ENCODE measurements around the gene SPRR3.
"Not testable (repeated sequence)": the region's sequence is repeated elsewhere in the genome, so short reads cannot be mapped to it uniquely, and the experiment has no call there.

Gene SPRR3

DNA sequence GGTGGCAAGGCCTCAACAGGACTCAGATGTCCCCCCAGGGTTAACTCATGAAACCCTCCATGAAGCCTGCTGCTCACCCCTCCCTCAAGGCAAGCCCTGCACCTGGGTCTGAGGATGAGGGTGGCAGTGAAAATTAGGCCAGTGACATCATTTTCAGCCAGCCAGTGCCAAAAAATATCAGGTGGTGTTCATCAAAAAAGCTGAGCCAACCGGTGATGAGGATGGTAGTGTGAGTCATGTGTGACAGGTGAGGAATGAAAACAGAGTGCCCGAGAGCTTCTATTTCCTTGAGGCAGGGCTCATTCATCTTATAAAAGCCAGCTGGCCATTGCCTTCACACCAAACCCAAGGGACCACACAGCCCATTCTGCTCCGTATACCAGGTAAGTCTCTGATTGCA is 17.8 kb upstream of the SPRR3 start, which contains the start of gene SPRR1A:
Gene SPRR1A (plus strand): TSS at position 339 of the 400 bp plus-strand sequence. CDS start 1,150 bp downstream, outside the sequence.
- DNase-seq (ENCODE audit: low spot score) = no peak

GRCh38 chr1:152986578-152986977 is 15.0 kb upstream of the SPRR3 start:
- no peak for DNase-seq (ENCODE audit: low spot score)

- no peak for DNase-seq (ENCODE audit: low spot score)
Observed at GRCh38 chr1:152993186-152993585, 8.4 kb upstream of the SPRR3 start.

DNA sequence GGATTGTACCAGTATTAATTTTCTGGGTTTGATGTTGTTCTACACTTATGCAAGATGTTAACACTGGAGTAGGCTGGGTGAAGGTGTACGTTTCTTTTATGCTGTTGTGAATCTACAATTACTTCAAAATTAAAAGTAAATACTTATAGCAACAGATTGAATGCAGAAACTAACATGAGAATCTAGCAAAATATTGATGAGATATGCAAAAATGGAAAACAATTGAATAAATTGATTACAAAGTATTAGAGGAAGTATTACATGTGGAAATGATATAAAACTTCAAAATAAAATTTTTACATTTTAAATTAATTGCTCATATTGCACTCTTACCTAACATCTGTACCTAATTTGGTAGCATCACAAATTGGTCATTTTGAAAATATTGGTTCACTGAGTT is 5.7 kb upstream of the SPRR3 start:
- no peak for DNase-seq (ENCODE audit: low spot score)

DNA sequence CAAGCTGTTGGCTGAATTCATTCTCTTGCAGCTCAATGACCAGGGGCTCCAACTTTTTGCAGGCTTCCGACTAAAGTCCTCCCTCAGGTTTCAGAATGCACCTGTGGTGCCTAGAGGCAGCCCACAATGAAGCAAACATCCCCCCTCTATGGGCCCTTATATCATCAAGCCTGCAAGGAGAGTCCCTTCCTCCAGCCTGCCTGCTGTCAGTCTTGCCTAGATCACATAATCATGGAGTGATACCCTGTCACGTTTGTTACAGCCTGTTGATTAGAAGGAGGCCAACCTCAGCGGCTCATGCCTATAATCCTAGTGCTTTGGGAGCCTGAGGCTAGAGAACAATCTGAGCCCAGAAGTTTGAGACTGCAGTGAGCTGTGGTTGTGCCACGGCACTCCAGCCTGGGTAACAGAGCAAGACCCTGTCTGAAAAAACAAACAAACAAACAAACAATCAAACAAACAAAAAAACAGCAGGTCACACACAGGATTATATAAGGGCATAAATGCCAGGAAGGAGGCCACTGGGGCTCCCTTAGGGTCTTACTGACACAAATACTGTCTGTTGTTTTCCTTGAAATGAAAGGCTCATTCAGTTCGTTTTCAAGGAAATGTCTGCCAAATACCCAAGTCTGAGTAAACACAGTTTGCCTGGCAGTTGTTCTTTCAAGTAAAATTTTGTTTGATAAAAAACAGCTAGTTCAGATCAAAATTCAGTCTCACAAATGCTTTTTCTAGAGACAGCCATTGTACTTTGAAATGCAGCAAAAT is 4.7 kb upstream of the SPRR3 start:
- DNase-seq (ENCODE audit: low spot score) = no peak

DNA sequence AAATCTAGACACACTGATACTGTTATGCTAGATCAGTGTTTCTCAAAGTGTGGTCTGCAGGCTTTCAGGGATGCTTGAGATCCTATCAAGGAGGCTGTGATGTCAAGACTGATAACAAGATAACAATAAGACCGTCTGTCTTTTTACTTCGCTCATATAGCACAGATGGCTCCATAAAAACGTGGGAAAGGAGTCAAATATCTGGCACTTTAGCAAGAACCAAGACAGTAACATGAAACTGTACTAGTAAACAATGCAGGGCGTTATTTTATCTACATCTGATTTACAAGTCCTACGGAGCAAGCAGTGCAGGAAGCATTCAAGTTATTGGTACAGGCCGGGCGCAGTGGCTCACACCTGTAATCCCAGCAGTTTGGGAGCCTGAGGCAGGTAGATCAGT is 3.6 kb upstream of the SPRR3 start:
- DNase-seq (ENCODE audit: low spot score) = no peak

- no peak for DNase-seq (ENCODE audit: low spot score)
Observed at GRCh38 chr1:152998476-152998875, 3.1 kb upstream of the SPRR3 start.

DNA sequence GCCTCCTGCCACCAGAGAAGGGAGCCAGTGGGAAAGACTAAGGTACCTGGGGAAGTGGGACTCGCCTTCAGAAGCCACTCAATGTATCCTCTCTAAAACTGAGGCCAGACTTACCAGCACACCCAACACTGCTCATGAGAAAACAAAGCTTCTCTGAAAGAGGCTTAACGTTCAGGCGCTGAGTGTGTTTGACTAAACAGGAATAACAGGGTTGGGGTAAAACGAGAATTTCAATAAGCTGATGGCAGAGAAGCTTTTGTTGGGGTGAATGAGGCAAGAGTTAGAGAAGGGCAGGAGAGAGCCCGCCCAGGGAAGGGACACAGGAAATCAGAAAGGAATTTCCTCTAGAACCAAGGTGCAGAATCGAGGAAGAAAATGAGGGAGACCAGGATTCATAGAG is 1.7 kb upstream of the SPRR3 start:
- DNase-seq (ENCODE audit: low spot score) = no peak

DNA sequence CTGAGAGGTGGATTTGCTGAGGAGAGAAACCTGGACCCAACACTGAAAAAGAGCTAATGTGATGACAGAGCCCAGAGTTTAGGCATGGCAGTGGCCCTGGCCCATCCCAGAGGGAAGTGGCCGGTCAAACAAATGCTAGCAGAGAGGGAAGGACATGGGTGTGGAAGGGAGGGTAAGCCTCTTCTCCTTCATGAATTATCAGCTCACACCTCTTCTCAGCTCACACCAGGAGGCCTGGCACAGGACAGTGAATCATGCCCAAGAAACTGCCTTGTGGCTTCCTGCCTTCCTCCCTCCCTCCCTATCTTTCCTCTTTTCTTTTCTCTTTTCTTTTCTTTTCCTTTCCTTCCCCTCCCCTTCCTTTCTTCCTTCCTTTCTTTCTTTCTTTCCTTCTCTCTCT is 1.3 kb upstream of the SPRR3 start:
- DNase-seq (ENCODE audit: low spot score) = no peak

DNA sequence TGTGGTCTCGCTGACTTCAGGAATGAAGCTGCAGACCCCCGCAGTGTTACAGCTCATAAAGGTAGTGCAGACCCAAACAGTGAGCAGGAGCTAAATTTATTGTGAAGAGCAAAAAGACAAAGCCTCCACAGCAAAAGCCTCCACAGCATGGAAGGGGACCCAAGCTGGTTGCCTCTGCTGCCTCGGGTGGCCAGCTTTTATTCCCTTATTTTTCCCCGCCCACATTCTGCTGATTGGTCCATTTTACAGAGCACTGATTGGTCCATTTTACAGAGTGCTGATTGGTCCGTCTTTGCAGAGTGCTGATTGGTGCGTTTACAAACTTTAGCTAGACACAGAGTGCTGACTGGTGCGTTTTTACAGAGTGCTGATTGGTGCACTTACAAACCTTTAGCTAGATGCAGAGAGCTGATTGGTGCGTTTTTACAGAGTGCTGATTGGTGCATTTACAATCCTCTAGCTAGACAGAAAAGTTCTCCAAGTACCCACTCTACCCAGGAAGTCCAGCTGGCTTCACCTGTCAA is 9.7 kb downstream of the SPRR3 start:
- DNase-seq (ENCODE audit: low spot score) = not testable (repeated sequence)

GRCh38 chr1:153021829-153022228 is 20.3 kb downstream of the SPRR3 start:
- not testable (repeated sequence) for DNase-seq (ENCODE audit: low spot score)

- DNase-seq (ENCODE audit: low spot score) = not testable (repeated sequence)
Observed at GRCh38 chr1:153022340-153022739, 20.8 kb downstream of the SPRR3 start.

DNA sequence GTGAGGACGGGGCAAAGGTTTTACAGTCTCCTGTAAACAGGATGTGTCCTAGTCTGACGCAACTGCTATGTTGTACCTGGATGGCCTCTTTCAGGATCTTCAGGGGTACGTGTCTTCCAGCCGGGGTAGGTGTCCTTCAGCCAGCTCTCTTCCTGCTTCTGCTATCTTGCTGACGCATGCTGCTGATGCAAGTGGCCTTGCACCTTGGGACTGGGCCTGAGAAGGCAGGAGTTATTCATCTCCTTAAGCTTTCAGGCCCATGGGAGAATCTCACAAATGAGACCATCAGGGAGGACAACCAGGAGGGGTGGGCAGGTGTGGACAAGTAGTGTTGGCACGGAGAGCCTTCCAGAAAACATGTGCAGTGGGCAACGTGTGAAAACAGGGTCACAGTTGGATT is 21.6 kb downstream of the SPRR3 start:
- DNase-seq (ENCODE audit: low spot score) = no peak

GRCh38 chr1:153024413-153024812 is 22.9 kb downstream of the SPRR3 start:
- DNase-seq (ENCODE audit: low spot score) = no peak

DNA sequence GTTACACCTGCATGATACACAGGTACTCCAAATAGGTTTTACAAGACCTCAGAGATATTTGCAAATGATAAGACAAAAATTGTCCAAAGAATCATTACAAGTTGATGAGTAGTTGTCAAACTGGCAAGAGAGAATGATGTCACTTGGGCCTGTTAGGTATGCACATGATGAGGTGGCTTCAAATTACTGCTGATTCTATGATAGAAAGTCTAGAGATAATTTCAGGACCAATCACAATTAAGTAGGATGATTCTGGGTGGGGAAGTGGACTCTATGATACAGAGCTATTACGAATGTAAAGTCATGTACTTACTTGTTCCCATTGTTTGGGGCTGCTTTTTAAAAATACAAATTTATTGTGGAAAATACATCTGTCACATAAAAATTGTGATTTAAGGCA is 24.2 kb downstream of the SPRR3 start:
- DNase-seq (ENCODE audit: low spot score) = no peak

- no peak for DNase-seq (ENCODE audit: low spot score)
Observed at GRCh38 chr1:153028766-153029165, 27.2 kb downstream of the SPRR3 start.

GRCh38 chr1:153030895-153031294 is 29.3 kb downstream of the SPRR3 start, which contains the start of gene SPRR1B:
Gene SPRR1B (plus strand): TSS chr1:153031203. CDS start chr1:153032346, 1,143 bp downstream.
- no peak for DNase-seq (ENCODE audit: low spot score)

DNA sequence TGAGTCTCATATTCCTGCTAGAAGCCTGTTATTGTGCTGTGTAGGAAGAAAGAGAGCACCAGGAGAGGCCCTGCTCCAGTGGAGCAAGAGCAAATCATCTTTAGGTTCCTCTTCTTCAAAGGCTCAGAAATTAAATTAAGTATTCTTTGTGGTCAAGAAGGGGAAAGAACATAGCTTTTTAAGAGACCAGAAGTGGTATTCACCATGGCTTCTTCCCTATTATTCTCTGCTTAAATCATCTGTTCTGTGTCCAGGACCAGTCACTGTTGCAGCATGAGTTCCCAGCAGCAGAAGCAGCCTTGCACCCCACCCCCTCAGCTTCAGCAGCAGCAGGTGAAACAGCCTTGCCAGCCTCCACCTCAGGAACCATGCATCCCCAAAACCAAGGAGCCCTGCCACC is 30.5 kb downstream of the SPRR3 start:
- no peak for DNase-seq (ENCODE audit: low spot score)

- DNase-seq (ENCODE audit: low spot score) = no peak
Observed at GRCh38 chr1:153032677-153033308, 31.2 kb downstream of the SPRR3 start.

DNA sequence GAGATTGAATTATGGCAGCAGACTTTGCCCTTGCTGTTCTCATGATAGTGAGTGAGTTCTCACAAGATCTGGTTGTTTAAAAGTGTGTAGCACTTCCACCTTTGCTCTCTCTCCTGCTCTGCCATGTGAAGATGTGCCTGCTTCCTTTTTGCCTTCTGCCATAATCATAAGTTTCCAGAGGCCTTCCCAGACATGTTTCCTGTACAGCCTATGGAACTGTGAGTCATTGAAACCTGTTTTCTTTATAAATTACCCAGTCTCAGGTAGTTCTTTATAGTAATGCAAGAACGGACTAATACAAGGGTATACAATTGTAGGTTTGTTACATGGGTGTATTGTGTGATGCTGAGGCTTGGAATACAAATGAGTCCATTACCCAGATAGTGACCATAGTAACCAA is 33.7 kb downstream of the SPRR3 start:
- DNase-seq (ENCODE audit: low spot score) = no peak

GRCh38 chr1:153040950-153041631 is 39.5 kb downstream of the SPRR3 start, which contains the start of gene SPRR2D:
Gene SPRR2D (minus strand): TSS chr1:153041120. CDS start chr1:153040346, 774 bp downstream.
- no peak for DNase-seq (ENCODE audit: low spot score)

- no peak for DNase-seq (ENCODE audit: low spot score)
Observed at GRCh38 chr1:153049211-153049610, 47.7 kb downstream of the SPRR3 start.

Data from HuH-7 (cell line).